IPS-11a (cell line): Measurements from ENCODE around the gene PRTFDC1.

ENCODE experiments used
- H3K4me3 ChIP-seq: one replicate; pipeline ENCODE4 v1.5.1; 2013; ENCODE audit warnings: low read depth, low read length, control low read depth

The PRTFDC1 gene

GRCh38 chr10:24908793-24909423 is 43.5 kb downstream of the PRTFDC1 start:
- no peak overlapping the region for H3K4me3 ChIP-seq

- no peak overlapping the region for H3K4me3 ChIP-seq
Observed at GRCh38 chr10:24907956-24908355, 44.5 kb downstream of the PRTFDC1 start.

- no peak overlapping the region for H3K4me3 ChIP-seq
Observed at GRCh38 chr10:24906372-24906771, 46.0 kb downstream of the PRTFDC1 start.

GRCh38 chr10:24904824-24905223 is 47.6 kb downstream of the PRTFDC1 start:
- H3K4me3 ChIP-seq, result no peak overlapping the region

- no peak overlapping the region for H3K4me3 ChIP-seq
Observed at GRCh38 chr10:24902400-24902728, 50.0 kb downstream of the PRTFDC1 start.

GRCh38 chr10:24901686-24902399 is 50.6 kb downstream of the PRTFDC1 start:
- H3K4me3 ChIP-seq, result no peak overlapping the region

GRCh38 chr10:24900888-24901685 is 51.3 kb downstream of the PRTFDC1 start:
- no peak overlapping the region for H3K4me3 ChIP-seq

- no peak overlapping the region for H3K4me3 ChIP-seq
Observed at GRCh38 chr10:24899571-24899970, 52.8 kb downstream of the PRTFDC1 start.

- H3K4me3 ChIP-seq, result no peak overlapping the region
Observed at GRCh38 chr10:24898501-24898900, 53.9 kb downstream of the PRTFDC1 start.

GRCh38 chr10:24897326-24897926 is 55.0 kb downstream of the PRTFDC1 start:
- H3K4me3 ChIP-seq, result no peak overlapping the region

GRCh38 chr10:24894728-24895127 is 57.7 kb downstream of the PRTFDC1 start:
- H3K4me3 ChIP-seq, result no peak overlapping the region

- no peak overlapping the region for H3K4me3 ChIP-seq
Observed at GRCh38 chr10:24894309-24894708, 58.1 kb downstream of the PRTFDC1 start.

- H3K4me3 ChIP-seq, result no peak overlapping the region
Observed at GRCh38 chr10:24893127-24893526, 59.3 kb downstream of the PRTFDC1 start.

- H3K4me3 ChIP-seq, result no peak overlapping the region
Observed at GRCh38 chr10:24891823-24892222, 60.6 kb downstream of the PRTFDC1 start.

GRCh38 chr10:24889639-24890038 is 62.8 kb downstream of the PRTFDC1 start:
- no peak overlapping the region for H3K4me3 ChIP-seq

GRCh38 chr10:24887855-24888231 is 64.6 kb downstream of the PRTFDC1 start:
- no peak overlapping the region for H3K4me3 ChIP-seq

- no peak overlapping the region for H3K4me3 ChIP-seq
Observed at GRCh38 chr10:24886290-24886680, 66.1 kb downstream of the PRTFDC1 start.

- H3K4me3 ChIP-seq, result no peak overlapping the region
Observed at GRCh38 chr10:24885551-24886289, 66.7 kb downstream of the PRTFDC1 start.

GRCh38 chr10:24884793-24885192 is 67.6 kb downstream of the PRTFDC1 start:
- no peak overlapping the region for H3K4me3 ChIP-seq

- no peak overlapping the region for H3K4me3 ChIP-seq
Observed at GRCh38 chr10:24884316-24884715, 68.1 kb downstream of the PRTFDC1 start.

- H3K4me3 ChIP-seq, result no peak overlapping the region
Observed at GRCh38 chr10:24883176-24883575, 69.2 kb downstream of the PRTFDC1 start.
